Esophagus muscularis mucosa (tissue), 4 donors: ENCODE measurements around the gene SLC17A6.

Experiments used
- EP300 ChIP-seq: sonication (generic); formaldehyde crosslinking; IDR thresholded peaks from one replicate; pipeline ENCODE4 v1.6.1; 2017; ENCODE audit warnings: antibody characterized with exemption
- POLR2A ChIP-seq: fragments of 450-650 bp; IDR thresholded peaks from one replicate; pipeline ENCODE4 v1.6.1; 2017; ENCODE audit warnings: antibody characterized with exemption, moderate library complexity, mild to moderate bottlenecking, low read depth
- POLR2AphosphoS5 ChIP-seq, 2 donors: sonication (generic); formaldehyde crosslinking; IDR thresholded peaks; one replicate each; pipeline ENCODE4 v1.6.1; 2017; ENCODE audit warnings: antibody characterized with exemption in 2 of 2
- TF ChIP-seq, protein P1 (sequence below), 3 experiments: fragments of 200-600 bp in 2 of 3; fragments of 450-650 bp in 1 of 3; sonication (generic) in 2 of 3; IDR thresholded peaks; one replicate each; pipeline ENCODE4 v1.5.1; 2017 to 2019; ENCODE audit warnings: antibody characterized with exemption in 3 of 3, mild to moderate bottlenecking in 2 of 3, moderate library complexity in 1 of 3

DNA sequence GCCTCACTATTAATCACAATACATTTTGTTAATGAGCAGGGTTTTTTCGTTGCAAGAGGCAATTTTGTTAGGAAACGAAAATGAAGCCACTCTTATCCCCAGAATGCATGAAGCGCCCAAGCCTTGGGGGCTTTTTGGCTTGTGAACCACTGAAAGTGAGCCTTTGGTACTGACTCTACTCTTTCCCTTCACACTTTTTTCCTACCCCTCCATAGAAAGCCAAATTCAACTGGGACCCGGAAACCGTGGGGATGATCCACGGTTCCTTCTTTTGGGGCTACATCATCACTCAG lies 4.8 kb downstream of the SLC17A6 start:
- TF ChIP-seq, protein P1, sequence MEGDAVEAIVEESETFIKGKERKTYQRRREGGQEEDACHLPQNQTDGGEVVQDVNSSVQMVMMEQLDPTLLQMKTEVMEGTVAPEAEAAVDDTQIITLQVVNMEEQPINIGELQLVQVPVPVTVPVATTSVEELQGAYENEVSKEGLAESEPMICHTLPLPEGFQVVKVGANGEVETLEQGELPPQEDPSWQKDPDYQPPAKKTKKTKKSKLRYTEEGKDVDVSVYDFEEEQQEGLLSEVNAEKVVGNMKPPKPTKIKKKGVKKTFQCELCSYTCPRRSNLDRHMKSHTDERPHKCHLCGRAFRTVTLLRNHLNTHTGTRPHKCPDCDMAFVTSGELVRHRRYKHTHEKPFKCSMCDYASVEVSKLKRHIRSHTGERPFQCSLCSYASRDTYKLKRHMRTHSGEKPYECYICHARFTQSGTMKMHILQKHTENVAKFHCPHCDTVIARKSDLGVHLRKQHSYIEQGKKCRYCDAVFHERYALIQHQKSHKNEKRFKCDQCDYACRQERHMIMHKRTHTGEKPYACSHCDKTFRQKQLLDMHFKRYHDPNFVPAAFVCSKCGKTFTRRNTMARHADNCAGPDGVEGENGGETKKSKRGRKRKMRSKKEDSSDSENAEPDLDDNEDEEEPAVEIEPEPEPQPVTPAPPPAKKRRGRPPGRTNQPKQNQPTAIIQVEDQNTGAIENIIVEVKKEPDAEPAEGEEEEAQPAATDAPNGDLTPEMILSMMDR (IDR thresholded peaks at IDR 0.05) = no peak
- TF ChIP-seq POLR2A = no peak
- no peak for TF ChIP-seq POLR2AphosphoS5 (IDR thresholded peaks at IDR 0.05)
- TF ChIP-seq EP300 = no peak
